Esophagus muscularis mucosa (tissue), 4 donors: ENCODE measurements around the gene PACSIN1. TPM values are rescaled to one million over a fixed set of nuclear protein-coding genes. Genes with fewer than 3 reads are reported as not detected.
"Not testable (repeated sequence)": the region's sequence is repeated elsewhere in the genome, so short reads cannot be mapped to it uniquely, and the experiment has no call there.

ENCODE experiments used
- DNase-seq: peaks from one replicate; pipeline ENCODE4 v3.0.0-alpha.2; 2017; ENCODE audit errors: extremely low spot score
- H3K27ac ChIP-seq, 4 donors: fragments of 200-600 bp; sonication (generic); replicated peaks in 1 of 4; 1 replicate in 3 of 4; 2 replicates in 1 of 4; pipeline ENCODE4 v1.5.1; 2016 to 2019; ENCODE audit warnings: mild to moderate bottlenecking in 1 of 4
- H3K27me3 ChIP-seq, 4 donors: fragments of 200-600 bp; sonication (generic); one replicate each; pipeline versions ENCODE4 v1.5.1 to v1.6.0; 2016 to 2019
- H3K36me3 ChIP-seq, 4 donors: fragments of 200-600 bp; sonication (generic); one replicate each; pipeline ENCODE4 v1.5.1; 2016 to 2019
- H3K4me1 ChIP-seq, 4 donors: fragments of 200-600 bp; sonication (generic); one replicate each; pipeline ENCODE4 v1.5.1; 2016 to 2019
- H3K4me3 ChIP-seq, 4 donors: fragments of 200-600 bp; sonication (generic); 1 replicate in 2 of 4; 2 replicates in 2 of 4; pipeline ENCODE4 v1.5.1; 2016 to 2019; ENCODE audit warnings: mild to moderate bottlenecking in 4 of 4, moderate library complexity in 1 of 4
- H3K9me3 ChIP-seq, 4 donors: fragments of 200-600 bp; sonication (generic); 1 replicate in 3 of 4; 2 replicates in 1 of 4; pipeline ENCODE4 v1.5.1; 2016 to 2019
- EP300 ChIP-seq: sonication (generic); formaldehyde crosslinking; IDR thresholded peaks from one replicate; pipeline ENCODE4 v1.6.1; 2017; ENCODE audit warnings: antibody characterized with exemption
- POLR2A ChIP-seq: fragments of 450-650 bp; IDR thresholded peaks from one replicate; pipeline ENCODE4 v1.6.1; 2017; ENCODE audit warnings: antibody characterized with exemption, moderate library complexity, mild to moderate bottlenecking, low read depth
- POLR2AphosphoS5 ChIP-seq, 2 donors: sonication (generic); formaldehyde crosslinking; IDR thresholded peaks; one replicate each; pipeline ENCODE4 v1.6.1; 2017; ENCODE audit warnings: antibody characterized with exemption in 2 of 2
- whole genome bisulfite sequencing: methylation state at CpG from one replicate; pipeline ENCODE4 v1.1.5; 2018; 5-methylcytosine and 5-hydroxymethylcytosine counted together
- intact Hi-C: fragments of 100-400 bp; cut with DNase I; formaldehyde crosslinking; loops from one replicate; pipeline ENCODE4 v1.15.1; 2023
- total RNA-seq, 4 donors: library from RNA; depleted of rRNA; stranded (reverse); fragments of >200 nt; gene quantifications; one replicate each; pipeline versions ENCODE4 v1.1.0 to v1.2.1, GENCODE V29; 2016
- TF ChIP-seq, protein P1 (sequence below), 3 experiments: fragments of 200-600 bp in 2 of 3; fragments of 450-650 bp in 1 of 3; sonication (generic) in 2 of 3; IDR thresholded peaks; one replicate each; pipeline ENCODE4 v1.5.1; 2017 to 2019; ENCODE audit warnings: antibody characterized with exemption in 3 of 3, mild to moderate bottlenecking in 2 of 3, moderate library complexity in 1 of 3

Gene PACSIN1
- total RNA-seq, 4 donors from 2014 or later, result 0.42 to 2.3 (median 1.7) TPM

DNA sequence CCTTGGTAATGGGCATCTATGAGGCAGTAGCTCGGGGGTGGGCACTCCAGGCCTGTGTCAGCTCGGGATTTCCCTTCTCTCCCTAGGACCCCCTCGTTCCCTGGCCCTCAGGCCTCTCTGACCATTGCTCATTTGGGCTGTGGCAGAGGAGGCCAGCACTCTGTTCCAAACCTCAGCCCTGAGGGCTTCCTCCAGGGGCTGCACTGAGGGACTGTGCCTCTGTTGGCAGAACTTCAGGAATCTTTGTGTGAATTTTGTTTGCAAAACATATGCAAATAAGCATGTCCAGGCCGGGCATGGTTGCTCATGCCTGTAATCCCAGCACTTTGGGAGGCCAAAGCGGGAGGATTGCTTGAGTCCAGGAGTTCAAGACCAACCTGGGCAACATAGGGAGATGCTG lies 11.0 kb downstream of the PACSIN1 start:
- TF ChIP-seq POLR2AphosphoS5 (IDR thresholded peaks at IDR 0.05) (no peak), EP300 (no peak), POLR2A (no peak)
- TF ChIP-seq, protein P1, sequence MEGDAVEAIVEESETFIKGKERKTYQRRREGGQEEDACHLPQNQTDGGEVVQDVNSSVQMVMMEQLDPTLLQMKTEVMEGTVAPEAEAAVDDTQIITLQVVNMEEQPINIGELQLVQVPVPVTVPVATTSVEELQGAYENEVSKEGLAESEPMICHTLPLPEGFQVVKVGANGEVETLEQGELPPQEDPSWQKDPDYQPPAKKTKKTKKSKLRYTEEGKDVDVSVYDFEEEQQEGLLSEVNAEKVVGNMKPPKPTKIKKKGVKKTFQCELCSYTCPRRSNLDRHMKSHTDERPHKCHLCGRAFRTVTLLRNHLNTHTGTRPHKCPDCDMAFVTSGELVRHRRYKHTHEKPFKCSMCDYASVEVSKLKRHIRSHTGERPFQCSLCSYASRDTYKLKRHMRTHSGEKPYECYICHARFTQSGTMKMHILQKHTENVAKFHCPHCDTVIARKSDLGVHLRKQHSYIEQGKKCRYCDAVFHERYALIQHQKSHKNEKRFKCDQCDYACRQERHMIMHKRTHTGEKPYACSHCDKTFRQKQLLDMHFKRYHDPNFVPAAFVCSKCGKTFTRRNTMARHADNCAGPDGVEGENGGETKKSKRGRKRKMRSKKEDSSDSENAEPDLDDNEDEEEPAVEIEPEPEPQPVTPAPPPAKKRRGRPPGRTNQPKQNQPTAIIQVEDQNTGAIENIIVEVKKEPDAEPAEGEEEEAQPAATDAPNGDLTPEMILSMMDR (IDR thresholded peaks at IDR 0.05), result no peak
- no peak for DNase-seq
- Histone ChIP-seq H3K27ac (no peak overlapping the region), H3K4me3 (no peak overlapping the region), H3K4me1 (no peaks in the 10 kb centered on the region), H3K36me3 (no peaks in the 10 kb centered on the region), H3K27me3 (no peaks in the 10 kb centered on the region), H3K9me3 (peaks cover 0 to 5% (median 0%) of the 10 kb centered on the region in 4 donors)
- intact Hi-C loops, result no loop called here
- 81% methylated on average over 4 of the region's 5 CpGs for WGBS

DNA sequence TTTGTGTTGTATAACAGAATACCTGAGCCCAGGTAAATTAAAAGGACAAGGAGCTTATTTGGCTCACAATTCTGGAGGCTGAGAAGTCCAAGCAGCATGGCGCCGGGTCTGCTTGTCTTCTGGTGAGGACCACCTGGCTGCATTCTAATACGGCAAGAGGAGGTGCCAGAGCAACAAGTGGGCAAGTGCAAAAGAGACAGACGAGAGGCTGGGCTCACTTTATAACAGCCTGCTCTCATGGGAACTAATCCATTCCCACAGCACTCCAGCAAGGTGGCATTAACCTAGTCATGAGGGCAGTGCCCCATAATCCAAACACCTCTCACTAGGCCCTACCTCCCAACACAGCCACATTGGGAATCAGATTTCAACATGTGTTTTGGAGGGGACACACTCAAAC lies 12.9 kb downstream of the PACSIN1 start:
- no peak for TF ChIP-seq POLR2AphosphoS5 (IDR thresholded peaks at IDR 0.05)
- 91% methylated on average over 4 of the region's 4 CpGs for WGBS

DNA sequence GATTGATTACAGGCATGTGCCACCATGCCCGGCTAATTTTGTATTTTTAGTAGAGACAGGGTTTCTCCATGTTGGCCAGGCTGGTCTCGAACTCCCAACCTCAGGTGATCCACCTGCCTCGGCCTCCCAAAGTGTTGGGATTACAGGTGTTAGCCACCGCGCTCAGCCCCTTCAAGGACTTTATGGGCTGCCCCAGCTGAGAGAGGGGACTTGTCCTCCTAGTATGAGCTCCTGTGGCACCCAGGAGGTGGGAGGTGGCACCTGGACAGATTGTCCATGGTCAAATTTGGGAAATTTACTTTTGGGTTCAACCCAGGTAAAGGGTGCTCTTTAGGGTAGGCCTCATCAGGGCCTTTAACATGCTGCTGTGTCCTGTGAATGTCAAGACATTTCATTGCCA lies 17.9 kb downstream of the PACSIN1 start:
- intact Hi-C loops, H3K4me3 ChIP-seq, H3K9me3 ChIP-seq, DNase-seq, H3K4me1 ChIP-seq, H3K27ac ChIP-seq, H3K36me3 ChIP-seq, H3K27me3 ChIP-seq: not testable (repeated sequence)
- 100% methylated on average over 2 of the region's 5 CpGs for WGBS

More for the DNA sequence above, 12.9 kb downstream of the PACSIN1 start:
- no peak for DNase-seq
- Histone ChIP-seq H3K27me3 (peaks cover 0 to under 1% (median 0%) of the 10 kb centered on the region in 4 donors), H3K4me3 (no peak overlapping the region), H3K4me1 (no peaks in the 10 kb centered on the region), H3K9me3 (peaks cover 0 to 4% (median 0%) of the 10 kb centered on the region in 4 donors), H3K27ac (no peak overlapping the region), H3K36me3 (no peaks in the 10 kb centered on the region)
- intact Hi-C loops, result no loop called here

- peaks cover 0 to 5% (median 0%) of the 10 kb centered on the region in 4 donors for H3K27me3 ChIP-seq
- H3K36me3 ChIP-seq, result no peaks in the 10 kb centered on the region
- no peak overlapping the region for H3K4me3 ChIP-seq
- WGBS, result 56% methylated on average over 1 of the region's 1 CpG
- no peaks in the 10 kb centered on the region for H3K9me3 ChIP-seq
- DNase-seq, result no peak
- TF ChIP-seq POLR2A (no peak), POLR2AphosphoS5 (IDR thresholded peaks at IDR 0.05) (no peak), EP300 (no peak)
- TF ChIP-seq, protein P1 (IDR thresholded peaks at IDR 0.05), result no peak
- intact Hi-C loops, result no loop called here
- H3K4me1 ChIP-seq, result no peaks in the 10 kb centered on the region
- no peak overlapping the region for H3K27ac ChIP-seq
Observed at GRCh38 chr6:34484391-34484790, 18.5 kb downstream of the PACSIN1 start.

- H3K27me3 ChIP-seq, result peaks cover 0 to 5% (median 0%) of the 10 kb centered on the region in 4 donors
- H3K27ac ChIP-seq, result no peak overlapping the region
- H3K36me3 ChIP-seq, result no peaks in the 10 kb centered on the region
- intact Hi-C loops, result no loop called here
- H3K9me3 ChIP-seq, result no peaks in the 10 kb centered on the region
- TF ChIP-seq POLR2A (no peak), EP300 (no peak), POLR2AphosphoS5 (IDR thresholded peaks at IDR 0.05) (no peak)
- TF ChIP-seq, protein P1 (IDR thresholded peaks at IDR 0.05), result no peak
- no peak overlapping the region for H3K4me3 ChIP-seq
- no peaks in the 10 kb centered on the region for H3K4me1 ChIP-seq
- DNase-seq, result no peak
- 73% methylated on average over 7 of the region's 7 CpGs for WGBS
Observed at GRCh38 chr6:34484899-34485298, 19.0 kb downstream of the PACSIN1 start.
